ENCODE measurements around the gene CRTC1.

DNA sequence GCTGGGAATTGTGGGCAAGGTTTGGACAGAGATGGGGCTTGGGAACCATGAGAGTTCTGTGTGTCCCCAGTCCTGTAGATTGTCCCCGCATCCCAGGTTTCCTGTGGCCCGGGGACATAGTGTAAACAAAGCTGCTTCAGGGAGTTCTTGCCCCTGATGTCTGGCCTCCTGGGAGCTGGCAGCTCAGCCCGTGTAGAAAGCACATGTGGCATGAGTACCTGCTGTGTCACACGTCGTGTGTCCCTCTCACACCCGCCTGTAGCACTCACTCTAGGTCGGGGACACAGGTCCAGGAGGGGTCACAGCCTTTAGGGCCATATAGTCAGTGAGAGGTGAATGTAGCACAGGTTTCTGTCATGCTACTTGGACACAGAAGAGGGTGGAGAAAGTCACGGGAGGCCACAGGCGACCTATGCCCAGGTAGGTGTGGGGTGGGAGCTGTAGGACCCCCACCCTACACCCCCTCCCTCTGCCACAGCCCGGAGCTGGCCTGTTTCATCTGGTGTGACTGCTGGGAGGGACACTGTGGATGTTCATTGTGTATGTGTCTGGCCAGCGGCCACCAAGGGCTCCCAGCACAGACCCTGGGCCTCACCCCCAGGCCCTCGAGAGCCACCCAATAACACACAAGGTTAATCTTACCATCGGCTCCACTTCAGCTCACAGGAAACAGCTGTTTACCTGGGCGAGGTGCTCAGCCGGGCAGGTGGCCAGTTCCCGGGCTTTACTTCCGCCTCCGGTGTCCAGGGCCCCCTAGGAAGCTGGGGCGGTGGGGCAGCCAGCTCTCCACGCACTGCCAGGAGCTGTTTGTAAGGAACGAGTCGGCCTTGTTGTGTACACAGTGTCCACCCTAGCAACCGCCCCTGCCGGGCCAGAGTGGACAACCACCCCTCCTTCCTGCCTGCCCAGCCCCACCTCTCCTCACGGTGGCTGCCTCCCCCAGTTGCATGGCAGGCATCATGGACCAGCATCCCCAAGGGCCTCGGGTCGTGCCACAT lies 57.9 kb downstream of the CRTC1 start:
- no peak for TF ChIP-seq POLR2A (IDR thresholded peaks at IDR 0.05)
- TF ChIP-seq, protein P1, sequence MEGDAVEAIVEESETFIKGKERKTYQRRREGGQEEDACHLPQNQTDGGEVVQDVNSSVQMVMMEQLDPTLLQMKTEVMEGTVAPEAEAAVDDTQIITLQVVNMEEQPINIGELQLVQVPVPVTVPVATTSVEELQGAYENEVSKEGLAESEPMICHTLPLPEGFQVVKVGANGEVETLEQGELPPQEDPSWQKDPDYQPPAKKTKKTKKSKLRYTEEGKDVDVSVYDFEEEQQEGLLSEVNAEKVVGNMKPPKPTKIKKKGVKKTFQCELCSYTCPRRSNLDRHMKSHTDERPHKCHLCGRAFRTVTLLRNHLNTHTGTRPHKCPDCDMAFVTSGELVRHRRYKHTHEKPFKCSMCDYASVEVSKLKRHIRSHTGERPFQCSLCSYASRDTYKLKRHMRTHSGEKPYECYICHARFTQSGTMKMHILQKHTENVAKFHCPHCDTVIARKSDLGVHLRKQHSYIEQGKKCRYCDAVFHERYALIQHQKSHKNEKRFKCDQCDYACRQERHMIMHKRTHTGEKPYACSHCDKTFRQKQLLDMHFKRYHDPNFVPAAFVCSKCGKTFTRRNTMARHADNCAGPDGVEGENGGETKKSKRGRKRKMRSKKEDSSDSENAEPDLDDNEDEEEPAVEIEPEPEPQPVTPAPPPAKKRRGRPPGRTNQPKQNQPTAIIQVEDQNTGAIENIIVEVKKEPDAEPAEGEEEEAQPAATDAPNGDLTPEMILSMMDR (IDR thresholded peaks at IDR 0.05) = no peak
- TF ChIP-seq EP300 (IDR thresholded peaks at IDR 0.05) = no peak
- no peak for TF ChIP-seq POLR2AphosphoS5 (IDR thresholded peaks at IDR 0.05)
